Esophagus muscularis mucosa (tissue), 4 donors: Measurements from ENCODE around the gene GALM.

Source experiments
- EP300 ChIP-seq: sonication (generic); formaldehyde crosslinking; IDR thresholded peaks from one replicate; pipeline ENCODE4 v1.6.1; 2017; ENCODE audit warnings: antibody characterized with exemption
- POLR2A ChIP-seq: fragments of 450-650 bp; IDR thresholded peaks from one replicate; pipeline ENCODE4 v1.6.1; 2017; ENCODE audit warnings: antibody characterized with exemption, moderate library complexity, mild to moderate bottlenecking, low read depth
- POLR2AphosphoS5 ChIP-seq, 2 donors: sonication (generic); formaldehyde crosslinking; IDR thresholded peaks; one replicate each; pipeline ENCODE4 v1.6.1; 2017; ENCODE audit warnings: antibody characterized with exemption in 2 of 2
- TF ChIP-seq, protein P1 (sequence below), 3 experiments: fragments of 200-600 bp in 2 of 3; fragments of 450-650 bp in 1 of 3; sonication (generic) in 2 of 3; IDR thresholded peaks; one replicate each; pipeline ENCODE4 v1.5.1; 2017 to 2019; ENCODE audit warnings: antibody characterized with exemption in 3 of 3, mild to moderate bottlenecking in 2 of 3, moderate library complexity in 1 of 3

DNA sequence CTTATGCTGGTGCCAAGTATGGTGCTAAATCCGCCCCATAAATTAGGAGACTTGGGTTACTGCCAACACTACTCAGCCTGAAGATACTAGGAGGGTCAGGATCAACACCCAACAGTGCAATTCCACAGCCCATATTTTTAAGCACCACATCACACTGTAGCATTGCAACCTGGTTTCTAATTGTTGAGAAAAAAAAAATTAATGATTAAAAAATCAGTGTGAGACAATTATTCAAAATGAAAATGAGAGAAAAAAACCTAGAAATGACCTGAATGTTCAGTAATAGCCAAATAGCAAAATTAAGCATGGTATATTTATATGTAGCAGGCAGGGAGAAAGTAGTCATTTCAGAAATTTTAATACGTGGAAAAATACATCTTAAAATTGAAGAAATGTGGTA lies 33.9 kb upstream of the GALM start:
- TF ChIP-seq, protein P1, sequence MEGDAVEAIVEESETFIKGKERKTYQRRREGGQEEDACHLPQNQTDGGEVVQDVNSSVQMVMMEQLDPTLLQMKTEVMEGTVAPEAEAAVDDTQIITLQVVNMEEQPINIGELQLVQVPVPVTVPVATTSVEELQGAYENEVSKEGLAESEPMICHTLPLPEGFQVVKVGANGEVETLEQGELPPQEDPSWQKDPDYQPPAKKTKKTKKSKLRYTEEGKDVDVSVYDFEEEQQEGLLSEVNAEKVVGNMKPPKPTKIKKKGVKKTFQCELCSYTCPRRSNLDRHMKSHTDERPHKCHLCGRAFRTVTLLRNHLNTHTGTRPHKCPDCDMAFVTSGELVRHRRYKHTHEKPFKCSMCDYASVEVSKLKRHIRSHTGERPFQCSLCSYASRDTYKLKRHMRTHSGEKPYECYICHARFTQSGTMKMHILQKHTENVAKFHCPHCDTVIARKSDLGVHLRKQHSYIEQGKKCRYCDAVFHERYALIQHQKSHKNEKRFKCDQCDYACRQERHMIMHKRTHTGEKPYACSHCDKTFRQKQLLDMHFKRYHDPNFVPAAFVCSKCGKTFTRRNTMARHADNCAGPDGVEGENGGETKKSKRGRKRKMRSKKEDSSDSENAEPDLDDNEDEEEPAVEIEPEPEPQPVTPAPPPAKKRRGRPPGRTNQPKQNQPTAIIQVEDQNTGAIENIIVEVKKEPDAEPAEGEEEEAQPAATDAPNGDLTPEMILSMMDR (IDR thresholded peaks at IDR 0.05), result no peak
- no peak for TF ChIP-seq POLR2AphosphoS5 (IDR thresholded peaks at IDR 0.05)
- no peak for TF ChIP-seq POLR2A
- TF ChIP-seq EP300, result no peak
